IPS-20b (cell line): Measurements from ENCODE around the gene JUP.

Experiments
- H3K27ac ChIP-seq: one replicate; pipeline ENCODE4 v1.5.1; 2013; ENCODE audit warnings: low read length
- H3K27me3 ChIP-seq: 2 replicates; pipeline ENCODE4 v1.6.1; 2013; ENCODE audit warnings: mild to moderate bottlenecking, low read length, inconsistent platforms; ENCODE audit not compliant: insufficient read depth
- H3K36me3 ChIP-seq: 2 replicates; pipeline ENCODE4 v1.6.1; 2013; ENCODE audit warnings: low read depth, mild to moderate bottlenecking, inconsistent platforms, low read length, moderate library complexity; ENCODE audit not compliant: insufficient read depth
- H3K4me1 ChIP-seq: 2 replicates; pipeline ENCODE4 v1.6.1; 2013; ENCODE audit warnings: mild to moderate bottlenecking, control low read depth, inconsistent platforms, low read length, moderate library complexity; ENCODE audit not compliant: insufficient read depth
- H3K4me3 ChIP-seq: 2 replicates; pipeline ENCODE4 v1.5.1; 2013; ENCODE audit warnings: mild to moderate bottlenecking, low read length, inconsistent platforms
- H3K9ac ChIP-seq: 2 replicates; pipeline ENCODE4 v1.6.1; 2013; ENCODE audit warnings: low read depth, mild to moderate bottlenecking, inconsistent platforms, low read length, moderate library complexity
- H3K9me3 ChIP-seq: 2 replicates; pipeline ENCODE4 v1.6.1; 2013; ENCODE audit warnings: mild to moderate bottlenecking, low read depth, low read length, inconsistent platforms; ENCODE audit not compliant: insufficient read depth

JUP gene

DNA sequence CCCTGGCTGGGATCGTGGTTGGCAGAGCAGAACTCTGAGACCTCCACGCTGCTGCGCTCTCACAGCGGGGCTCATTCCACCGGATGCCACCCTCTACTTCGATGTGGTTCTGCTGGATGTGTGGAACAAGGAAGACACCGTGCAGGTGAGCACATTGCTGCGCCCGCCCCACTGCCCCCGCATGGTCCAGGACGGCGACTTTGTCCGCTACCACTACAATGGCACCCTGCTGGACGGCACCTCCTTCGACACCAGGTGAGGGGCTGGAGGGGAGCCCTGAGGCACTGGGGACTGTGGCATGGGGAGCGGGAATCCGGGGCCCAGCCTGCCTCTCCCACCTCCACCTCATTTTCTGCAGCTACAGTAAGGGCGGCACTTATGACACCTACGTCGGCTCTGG, 31.5 kb upstream of the JUP start:
- no peak overlapping the region for H3K4me3 ChIP-seq
- no peaks in the 10 kb centered on the region for H3K9me3 ChIP-seq
- H3K27me3 ChIP-seq, result no peaks in the 10 kb centered on the region
- H3K36me3 ChIP-seq, result peaks cover 40% of the 10 kb centered on the region
- no peak overlapping the region for H3K9ac ChIP-seq
- H3K4me1 ChIP-seq, result peaks cover 18% of the 10 kb centered on the region; the same call in 1 of the 2 replicates
- no peak overlapping the region for H3K27ac ChIP-seq

DNA sequence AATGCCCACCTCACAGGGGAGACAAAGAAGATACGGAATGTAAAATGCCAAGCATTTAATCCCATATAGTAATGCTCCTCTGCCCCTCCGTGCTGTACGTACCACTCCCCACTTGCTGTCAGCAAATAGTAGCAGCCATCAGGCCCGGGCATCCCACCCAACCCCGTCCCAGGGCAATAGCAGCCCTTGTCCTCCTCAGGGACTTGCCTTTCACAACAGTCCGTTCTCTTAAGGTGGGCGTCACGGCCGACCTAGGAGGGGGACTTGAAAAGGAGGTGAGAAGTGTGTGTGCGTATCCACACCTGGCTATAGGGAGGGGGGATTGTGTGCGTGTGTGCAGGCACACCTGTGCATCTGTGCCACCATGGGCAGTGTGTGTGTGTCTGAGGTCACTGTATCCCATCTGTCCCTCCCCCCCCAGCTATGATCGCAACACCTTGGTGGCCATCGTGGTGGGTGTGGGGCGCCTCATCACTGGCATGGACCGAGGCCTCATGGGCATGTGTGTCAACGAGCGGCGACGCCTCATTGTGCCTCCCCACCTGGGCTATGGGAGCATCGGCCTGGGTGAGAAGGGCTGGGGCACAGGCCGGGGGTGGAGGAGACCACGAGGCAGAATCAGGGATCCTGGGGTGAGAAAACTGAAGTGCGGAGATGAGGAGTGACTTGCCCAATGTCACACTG, 30.3 kb upstream of the JUP start:
- Histone ChIP-seq H3K27ac (no peak overlapping the region), H3K9me3 (no peaks in the 10 kb centered on the region), H3K4me1 (peaks cover 18% of the 10 kb centered on the region; the same call in 1 of the 2 replicates), H3K36me3 (peaks cover 33% of the 10 kb centered on the region), H3K4me3 (no peak overlapping the region), H3K9ac (no peak overlapping the region), H3K27me3 (no peaks in the 10 kb centered on the region)

DNA sequence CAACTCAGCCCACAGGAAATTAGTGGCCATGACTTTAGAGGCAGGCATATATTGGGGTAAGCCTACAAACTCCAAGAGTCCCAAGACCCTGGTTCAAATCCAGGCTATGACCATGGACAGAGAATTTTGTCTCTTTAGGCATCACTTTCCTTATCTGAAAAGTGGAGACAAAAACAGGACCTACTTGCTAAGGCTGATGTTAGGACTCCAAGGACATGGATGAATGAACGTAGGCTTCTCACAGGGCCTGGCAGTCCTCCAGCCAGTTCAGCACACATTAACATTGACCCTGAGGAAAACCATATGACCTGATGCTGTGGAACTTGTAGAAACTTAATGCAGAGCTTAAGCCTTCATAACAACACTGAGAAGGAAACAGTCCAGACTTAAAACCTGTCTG, 27.7 kb upstream of the JUP start:
- peaks cover 14% of the 10 kb centered on the region; the same call in 1 of the 2 replicates for H3K4me1 ChIP-seq
- H3K27ac ChIP-seq, result no peak overlapping the region
- peaks cover 19% of the 10 kb centered on the region for H3K36me3 ChIP-seq
- peaks cover 9% of the 10 kb centered on the region for H3K27me3 ChIP-seq
- H3K9me3 ChIP-seq, result no peaks in the 10 kb centered on the region
- peak overlapping the region; percentile 93; the same call in 1 of the 2 replicates for H3K9ac ChIP-seq
- peak overlapping the region; percentile 90 for H3K4me3 ChIP-seq

- H3K36me3 ChIP-seq, result peaks cover 16% of the 10 kb centered on the region
- peaks cover 9% of the 10 kb centered on the region for H3K27me3 ChIP-seq
- H3K4me3 ChIP-seq, result peak overlapping the region; percentile 90
- H3K9ac ChIP-seq, result peak overlapping the region; percentile 93; the same call in 1 of the 2 replicates
- H3K9me3 ChIP-seq, result no peaks in the 10 kb centered on the region
- H3K4me1 ChIP-seq, result peaks cover 10% of the 10 kb centered on the region; the same call in 1 of the 2 replicates
- H3K27ac ChIP-seq, result peak overlapping the region; percentile 89
Observed at GRCh38 chr17:41813699-41814124, 27.2 kb upstream of the JUP start.

DNA sequence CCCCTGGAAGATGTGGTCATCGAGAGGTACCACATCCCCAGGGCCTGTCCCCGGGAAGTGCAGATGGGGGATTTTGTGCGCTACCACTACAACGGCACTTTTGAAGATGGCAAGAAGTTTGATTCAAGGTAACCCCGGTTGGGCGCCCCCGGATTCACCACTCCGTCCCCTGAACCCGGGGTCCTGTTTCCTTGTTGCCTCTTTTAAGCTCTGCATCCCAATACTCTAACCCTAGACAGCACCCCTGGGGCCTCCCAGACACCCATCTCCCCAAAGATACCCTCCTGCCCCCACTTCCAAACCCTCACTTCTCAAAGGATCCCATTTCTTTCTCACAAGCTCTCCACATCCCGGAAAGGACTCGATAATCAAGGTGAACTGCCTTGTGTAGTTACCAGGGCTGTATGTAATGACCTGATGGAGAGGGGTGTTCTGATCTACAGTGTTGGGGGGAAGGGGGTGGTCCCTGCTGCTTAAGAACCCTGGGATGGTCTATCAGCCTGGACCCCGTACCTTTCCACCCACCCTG, 26.7 kb upstream of the JUP start:
- Histone ChIP-seq H3K36me3 (peaks cover 13% of the 10 kb centered on the region), H3K4me1 (peaks cover 10% of the 10 kb centered on the region; the same call in 1 of the 2 replicates), H3K9ac (peak overlapping the region; percentile 93), H3K27me3 (peaks cover 9% of the 10 kb centered on the region), H3K9me3 (no peaks in the 10 kb centered on the region), H3K27ac (peak overlapping the region; percentile 89), H3K4me3 (peak overlapping the region; percentile 90)

- Histone ChIP-seq H3K27ac (peak within 1 kb of the TSS; percentile 89), H3K36me3 (peaks cover 6% of the 10 kb centered on the region), H3K4me3 (peak within 1 kb of the TSS; percentile 90), H3K9me3 (no peaks in the 10 kb centered on the region), H3K4me1 (peaks cover 10% of the 10 kb centered on the region; the same call in 1 of the 2 replicates), H3K9ac (peak within 1 kb of the TSS; percentile 93), H3K27me3 (peaks cover 9% of the 10 kb centered on the region)
Observed at GRCh38 chr17:41812381-41813151, 26.1 kb upstream of the JUP start, which contains the start of gene FKBP10. Gene FKBP10 (plus strand): TSS chr17:41813004. CDS start chr17:41813035, 31 bp downstream.

- Histone ChIP-seq H3K27me3 (peaks cover 9% of the 10 kb centered on the region), H3K36me3 (peaks cover 5% of the 10 kb centered on the region), H3K27ac (peak within 1 kb of the TSS; percentile 48), H3K4me3 (peak within 1 kb of the TSS; percentile 90), H3K9ac (peak within 1 kb of the TSS; percentile 93; the same call in 1 of the 2 replicates), H3K9me3 (no peaks in the 10 kb centered on the region), H3K4me1 (peaks cover 10% of the 10 kb centered on the region; the same call in 1 of the 2 replicates)
Observed at GRCh38 chr17:41811549-41812380, 25.3 kb upstream of the JUP start, which contains the start of gene P3H4. Gene P3H4 (minus strand): TSS chr17:41811949. CDS start chr17:41811915, 34 bp downstream.

GRCh38 chr17:41810659-41811548, 24.4 kb upstream of the JUP start:
- H3K4me1 ChIP-seq, result peaks cover 10% of the 10 kb centered on the region; the same call in 1 of the 2 replicates
- peak overlapping the region; percentile 93; the same call in 1 of the 2 replicates for H3K9ac ChIP-seq
- H3K9me3 ChIP-seq, result no peaks in the 10 kb centered on the region
- H3K4me3 ChIP-seq, result peak overlapping the region; percentile 90
- peaks cover 9% of the 10 kb centered on the region for H3K27me3 ChIP-seq
- H3K36me3 ChIP-seq, result peaks cover 6% of the 10 kb centered on the region
- no peak overlapping the region for H3K27ac ChIP-seq

DNA sequence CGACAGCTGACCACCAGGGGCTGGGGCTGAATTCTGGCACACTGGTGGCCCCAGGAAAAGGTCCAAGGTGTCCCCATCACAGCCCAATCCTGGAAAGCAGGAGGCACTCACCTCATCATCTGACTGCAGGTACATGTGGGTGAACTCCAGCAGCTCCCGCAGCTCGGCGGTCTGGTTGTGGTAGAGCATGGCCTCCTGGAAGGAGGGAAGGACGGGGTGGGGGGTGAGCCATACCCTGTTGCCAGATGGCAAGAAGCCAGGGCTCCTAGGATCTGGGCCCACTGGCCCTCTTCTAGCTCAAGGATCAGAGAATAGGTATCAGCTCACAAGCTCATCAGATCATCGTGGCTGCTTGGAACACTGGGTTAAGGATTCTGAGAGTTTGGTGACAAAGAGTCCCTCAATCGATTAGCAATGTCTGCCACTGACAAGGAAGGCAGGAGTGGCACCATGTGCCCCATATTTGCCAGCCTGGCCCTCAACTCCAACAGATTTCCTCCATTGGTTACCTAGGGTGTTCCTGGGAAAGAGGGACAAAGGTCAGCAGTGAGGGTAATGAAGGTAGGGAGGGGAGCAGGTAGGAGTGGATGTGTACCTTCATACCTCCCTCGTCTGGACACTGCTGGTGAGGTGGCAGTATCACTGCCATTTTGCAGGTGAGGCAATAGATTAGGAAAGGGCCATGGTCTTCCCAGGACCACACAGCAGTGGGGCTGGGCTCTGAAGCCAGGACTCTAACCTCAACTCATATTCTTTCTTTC, 20.4 kb upstream of the JUP start:
- Histone ChIP-seq H3K36me3 (peaks cover 11% of the 10 kb centered on the region), H3K27ac (no peak overlapping the region), H3K27me3 (peaks cover 9% of the 10 kb centered on the region), H3K9ac (no peak overlapping the region), H3K4me1 (peaks cover 4% of the 10 kb centered on the region; the same call in 1 of the 2 replicates), H3K9me3 (no peaks in the 10 kb centered on the region), H3K4me3 (no peak overlapping the region)
